Left cardiac atrium (tissue), 4 donors: ENCODE measurements around the gene PPP1R16B. TPM values are rescaled to one million over a fixed set of nuclear protein-coding genes. Genes with fewer than 3 reads are reported as not detected.
"Not testable (repeated sequence)": the region's sequence is repeated elsewhere in the genome, so short reads cannot be mapped to it uniquely, and the experiment has no call there.

Experiments used
- ATAC-seq, 2 donors: fragments of 200-7000 bp; cut with Tn5 transposase; one replicate each; pipeline ENCODE4 v1.9.1; 2020; ENCODE audit warnings: mild to moderate bottlenecking in 2 of 2, moderate library complexity in 2 of 2
- DNase-seq: peaks from one replicate; pipeline ENCODE4 v3.0.0-alpha.2; 2020
- intact Hi-C, 2 donors: fragments of 100-400 bp; cut with DNase I; formaldehyde crosslinking; loops; one replicate each; pipeline versions ENCODE4 v1.14.1 to v1.15.1; 2022 to 2023
- total RNA-seq, 2 donors: library from RNA; stranded (reverse); fragmentation: NEBNext Ultra II Directional; extraction: Animal tissue kit (Norgen Biotek cat#: 25700); gene quantifications; one replicate each; pipeline ENCODE4 v1.2.1, GENCODE V29; 2021
- donor health status: DM: no; HTN: yes; CAD: no.
- donor health status: DM: no; HTN: yes; CAD: no; lungs with severe emphysema.
- donor health status: DM: yes; HTN: yes; CAD: no.
- donor health status: Dilated cardiomyopathy.

Gene PPP1R16B
- total RNA-seq, 2 donors from 2014 or later = 5.4 to 7.7 TPM

GRCh38 chr20:38790200-38791053 is 15.1 kb upstream of the PPP1R16B start:
- ATAC-seq (peak in 1 of 2 donors; percentile 55), DNase-seq (no peak)
- intact Hi-C loops = no loop called here

DNA sequence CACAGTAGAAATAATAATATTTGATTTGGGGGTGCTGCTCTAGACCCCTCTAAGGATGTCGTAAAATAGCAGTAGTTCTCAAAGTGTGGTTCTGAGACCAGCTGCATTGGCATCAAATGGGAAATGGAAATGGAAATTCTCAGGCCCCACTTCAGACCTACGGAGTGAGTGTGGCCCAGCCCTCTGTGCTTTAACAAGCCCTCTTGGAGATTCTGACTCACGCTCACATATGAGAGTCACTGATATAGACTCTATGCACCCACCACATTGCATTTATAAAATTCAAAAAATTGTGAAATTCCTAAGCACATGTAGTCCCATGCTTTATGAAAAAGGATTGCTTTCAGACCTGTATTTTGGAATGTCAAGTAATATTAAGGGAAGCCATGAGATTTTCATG is 14.2 kb upstream of the PPP1R16B start:
- DNase-seq = no peak
- intact Hi-C loops = no loop called here
- no peak for ATAC-seq

GRCh38 chr20:38791940-38792339 is 13.6 kb upstream of the PPP1R16B start:
- intact Hi-C loops = no loop called here
- ATAC-seq (no peak), DNase-seq (no peak)

- DNase-seq, ATAC-seq, intact Hi-C loops: not testable (repeated sequence)
Measured at GRCh38 chr20:38794057-38794456, 11.4 kb upstream of the PPP1R16B start.

GRCh38 chr20:38798266-38798665 is 7.2 kb upstream of the PPP1R16B start:
- DNase-seq = no peak

GRCh38 chr20:38799203-38799602 is 6.3 kb upstream of the PPP1R16B start:
- ATAC-seq (peak; percentile 27 to 39), DNase-seq (no peak)
- intact Hi-C loops = no loop called here

More at GRCh38 chr20:38798266-38798665, 7.2 kb upstream of the PPP1R16B start:
- no peak for ATAC-seq
- intact Hi-C loops = no loop called here

DNA sequence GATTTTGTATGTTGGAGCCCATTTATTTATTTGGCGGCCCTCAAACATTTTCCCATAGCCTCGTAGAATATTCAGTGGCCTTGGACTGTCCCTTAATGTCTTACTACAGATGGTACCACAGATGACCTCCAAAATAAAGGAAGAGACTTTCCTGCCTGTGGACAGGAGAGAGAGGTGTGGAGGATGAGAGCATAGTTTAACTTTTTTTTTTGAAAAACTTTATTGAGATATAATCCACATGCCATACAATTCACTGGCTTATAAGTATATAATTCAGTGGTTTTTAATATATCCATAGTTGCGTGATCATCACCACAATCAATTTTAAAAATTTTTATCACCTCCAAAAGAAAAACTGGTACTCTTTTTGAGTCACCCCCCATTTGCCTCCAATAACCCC is 4.6 kb upstream of the PPP1R16B start:
- no peak for DNase-seq
- intact Hi-C loops = no loop called here
- no peak for ATAC-seq

- intact Hi-C loops = no loop called here
- DNase-seq = no peak
- no peak for ATAC-seq
Measured at GRCh38 chr20:38804221-38804620, 1.3 kb upstream of the PPP1R16B start.

- DNase-seq (no peak), ATAC-seq (peak; percentile 20 to 71)
- intact Hi-C loops = no loop called here
Measured at GRCh38 chr20:38804682-38805501, 605 bp upstream of the PPP1R16B start.

DNA sequence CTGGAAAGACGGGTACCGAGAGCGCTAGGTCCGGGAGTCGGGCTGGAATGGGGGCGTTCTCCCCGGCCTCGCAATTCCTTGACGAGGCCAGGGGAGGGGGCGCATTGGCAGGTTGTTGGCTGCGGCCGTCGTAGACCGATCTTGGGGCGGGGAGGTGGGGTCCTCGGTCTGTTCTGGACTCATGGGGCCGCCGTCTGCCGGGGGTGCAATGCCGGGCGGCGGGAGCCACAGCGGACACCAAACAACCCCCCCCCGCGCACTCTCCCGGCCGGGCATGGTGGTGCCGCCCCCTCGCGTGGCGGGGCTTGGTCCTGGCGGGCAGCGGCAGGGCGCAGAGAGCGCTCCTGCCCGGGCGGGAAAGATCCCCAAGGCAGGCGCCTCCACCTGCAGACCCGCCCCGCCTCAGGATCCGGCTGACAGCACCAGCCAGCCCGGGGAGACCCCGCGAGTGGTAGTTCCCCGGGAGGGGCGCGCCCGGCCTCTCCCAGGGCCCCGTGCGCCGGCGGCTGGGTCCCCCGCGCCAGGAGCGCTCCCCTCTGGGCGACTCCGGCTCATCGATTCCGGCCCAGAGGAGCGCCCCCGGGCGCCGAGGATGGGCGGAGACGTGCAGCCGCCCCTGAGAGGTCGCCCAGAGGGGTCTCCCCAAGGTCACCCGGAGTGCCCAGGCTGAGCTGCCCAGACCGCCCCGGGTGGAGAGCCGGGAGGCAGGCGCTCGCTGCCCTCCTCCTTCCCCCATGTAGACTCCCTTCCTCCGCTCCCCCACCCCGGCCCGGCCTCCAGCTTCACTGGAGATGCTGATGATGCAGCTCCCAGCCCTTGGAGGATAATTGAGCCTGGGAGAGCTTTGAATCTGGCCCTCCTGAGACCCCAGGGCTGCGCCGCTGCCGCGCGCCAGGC is 709 bp downstream of the PPP1R16B start:
- intact Hi-C loops = no loop called here
- DNase-seq (no peak), ATAC-seq (peak; percentile 35 to 66)

DNA sequence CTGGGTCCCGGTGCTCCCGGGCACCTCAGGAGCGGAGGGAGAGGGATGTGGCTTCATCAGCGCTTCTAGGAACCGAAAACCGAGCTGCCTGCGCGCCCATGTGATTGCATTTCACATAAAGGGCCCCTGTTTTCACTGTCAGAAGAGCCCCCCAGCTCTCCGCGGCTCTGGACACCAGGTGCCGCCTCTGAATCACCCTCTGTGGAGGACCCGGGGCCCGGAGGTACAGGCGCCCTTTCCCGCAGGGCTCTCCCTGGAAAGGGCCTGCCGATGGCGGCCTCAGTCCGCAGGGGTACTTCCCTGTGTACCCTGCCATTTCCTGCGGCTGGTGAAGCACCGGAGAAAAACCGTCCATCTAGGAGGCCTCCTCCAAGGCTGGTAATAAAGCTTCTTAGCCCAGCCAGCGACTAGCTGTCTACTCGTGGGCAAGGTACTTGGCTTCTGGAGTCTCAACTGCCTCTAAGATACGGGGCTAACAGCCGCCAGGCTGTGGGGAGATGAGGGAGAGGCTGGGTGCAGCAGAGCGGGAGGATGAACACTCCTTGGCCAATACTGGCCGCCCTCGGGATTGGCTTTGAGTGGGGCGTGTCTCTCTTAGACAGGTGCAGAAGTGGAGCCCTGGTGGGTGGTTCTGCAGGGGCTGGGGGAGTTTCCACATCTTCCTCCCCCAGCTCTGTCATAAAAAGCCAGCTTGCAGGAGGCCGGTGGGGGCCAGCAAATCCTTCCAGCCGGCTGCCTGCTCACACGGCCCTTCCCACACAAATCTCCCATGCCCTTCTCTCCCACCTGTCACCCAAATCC is 1.6 kb downstream of the PPP1R16B start:
- DNase-seq (no peak), ATAC-seq (peak in 1 of 2 donors; percentile 2)
- intact Hi-C loops = no loop called here

DNA sequence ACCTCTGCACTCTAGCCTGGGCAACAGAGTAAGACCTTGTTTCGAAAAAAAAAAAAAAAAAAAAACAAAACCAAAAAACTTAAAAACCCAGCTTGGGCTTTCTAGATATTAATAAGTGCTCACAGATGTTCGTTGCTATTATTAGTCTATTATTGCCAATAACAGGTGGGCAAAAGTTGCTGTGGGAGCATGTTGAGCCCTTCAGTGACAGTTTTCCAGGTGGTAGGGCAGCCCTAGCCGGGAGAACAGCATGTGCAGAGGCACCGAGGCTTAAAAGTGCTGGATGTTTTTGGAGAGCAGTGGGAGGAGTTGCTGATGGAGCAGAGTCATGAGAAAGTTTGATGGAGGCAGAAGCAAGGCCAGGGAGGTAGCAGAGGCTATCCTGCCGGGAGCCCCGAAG is 4.4 kb downstream of the PPP1R16B start:
- no peak for ATAC-seq
- DNase-seq = no peak
- intact Hi-C loops = no loop called here

DNA sequence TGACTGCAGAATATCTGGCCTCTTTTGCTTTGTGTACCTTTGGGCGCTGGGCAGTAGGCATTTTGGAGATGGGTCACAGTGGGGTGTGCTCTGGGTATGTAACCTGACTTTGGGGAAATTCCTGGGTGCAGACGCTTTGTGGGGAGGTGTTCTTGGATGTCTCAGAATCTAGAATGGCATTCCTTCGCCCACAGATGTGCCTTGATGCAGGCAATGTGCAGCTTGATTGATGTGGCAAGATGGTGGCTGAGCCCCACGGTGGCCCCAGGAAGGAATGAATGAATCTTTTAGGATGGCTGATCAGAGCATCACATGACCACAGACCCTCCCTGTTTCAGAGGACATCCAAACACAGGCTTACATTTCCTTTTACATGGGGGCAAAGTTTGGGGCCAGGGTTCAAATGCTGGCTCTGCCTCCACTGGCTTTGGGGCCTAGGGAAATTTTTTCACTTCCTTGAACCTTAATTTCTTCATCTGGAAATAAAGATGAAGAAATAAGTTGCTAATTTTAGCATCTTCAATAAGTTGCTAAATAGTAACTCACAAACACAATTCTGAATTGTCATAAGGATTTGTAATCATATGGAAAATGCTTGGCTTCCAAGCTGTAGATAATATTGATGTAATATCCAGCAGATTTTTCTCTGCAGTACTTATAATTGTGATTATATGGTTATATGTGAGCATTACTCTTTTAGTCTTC is 5.6 kb downstream of the PPP1R16B start:
- ATAC-seq = no peak
- DNase-seq = no peak
- intact Hi-C loops = no loop called here

DNA sequence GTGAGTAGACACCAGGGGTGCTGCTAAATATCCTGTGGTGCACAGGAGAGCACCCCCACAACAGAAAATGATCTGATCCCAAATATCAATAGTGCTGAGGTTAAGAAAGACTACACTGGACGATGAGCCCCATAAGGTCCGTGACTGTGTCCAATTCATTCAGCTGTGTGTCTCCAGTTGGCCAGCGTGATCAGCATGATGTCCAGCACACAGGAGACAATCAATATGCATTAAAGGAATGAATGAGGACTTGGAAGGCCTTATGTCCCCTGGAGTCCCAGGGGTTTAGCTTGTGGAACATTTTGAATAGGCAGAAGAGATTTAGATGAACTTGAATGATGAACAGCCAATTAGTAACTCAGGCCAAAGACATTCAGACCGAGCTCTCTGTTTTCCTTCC is 6.3 kb downstream of the PPP1R16B start:
- ATAC-seq = no peak
- intact Hi-C loops = no loop called here
- no peak for DNase-seq

DNA sequence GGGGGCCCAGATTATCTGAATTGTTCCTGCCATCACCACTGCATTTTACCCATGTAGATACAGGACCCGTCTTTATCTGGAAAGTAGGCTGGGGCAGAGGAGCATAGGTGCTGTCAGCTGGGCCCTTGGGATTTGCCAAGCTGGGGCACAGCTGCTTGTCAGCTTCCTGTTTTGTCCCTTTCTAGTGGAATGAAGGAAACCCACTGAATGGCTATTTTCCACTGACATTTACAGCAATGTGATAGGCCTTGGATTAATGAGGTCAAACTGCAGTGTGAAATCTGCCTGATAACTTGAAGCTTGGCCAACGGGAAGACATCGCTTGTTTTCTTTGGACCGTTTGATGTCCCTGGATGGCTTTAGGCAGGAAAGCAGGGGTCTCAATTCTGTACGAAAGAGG is 6.7 kb downstream of the PPP1R16B start:
- intact Hi-C loops = no loop called here
- peak; percentile 38 to 50 for ATAC-seq

DNA sequence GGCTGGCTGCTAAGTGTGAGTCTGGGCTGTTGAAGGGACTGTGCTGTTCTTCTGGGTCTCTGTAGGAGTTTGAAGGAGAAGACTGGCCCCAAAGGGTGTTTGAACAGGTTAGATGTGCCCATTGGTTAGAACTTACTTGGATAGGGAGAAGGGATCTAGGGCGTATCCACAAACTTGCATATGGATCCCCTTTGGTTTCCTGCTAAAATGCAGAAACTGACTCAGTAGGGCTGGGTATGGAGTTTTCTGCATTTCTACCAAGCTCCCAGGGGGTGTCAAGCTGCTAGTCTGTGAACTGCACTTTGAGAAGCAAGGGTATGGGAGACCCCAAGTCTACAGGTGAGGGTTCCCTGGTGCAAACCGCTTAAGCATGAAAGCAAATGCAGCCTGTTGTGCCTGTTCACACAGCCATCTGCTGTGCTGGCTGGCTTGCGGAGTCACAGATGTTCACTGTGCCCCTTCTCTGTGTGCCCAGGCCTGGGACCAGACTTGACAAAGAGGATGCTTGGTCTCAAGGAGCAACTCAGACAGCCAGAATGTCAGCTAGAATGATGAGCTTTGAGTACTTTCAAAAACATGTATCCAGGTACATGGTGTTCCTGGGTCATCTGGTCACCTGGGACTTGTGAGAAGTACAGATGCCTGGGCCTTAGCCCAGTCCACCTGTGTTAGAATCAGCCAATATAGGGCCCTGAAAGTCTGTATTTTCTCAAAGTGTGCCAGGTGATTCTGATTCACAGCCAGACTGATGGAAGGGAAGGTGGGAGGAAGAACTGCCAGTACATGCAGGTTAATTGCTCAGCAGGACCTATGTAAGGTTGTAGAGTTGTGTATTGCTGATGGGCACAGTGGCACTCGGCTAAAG is 7.4 kb downstream of the PPP1R16B start:
- intact Hi-C loops = no loop called here
- no peak for DNase-seq
- no peak for ATAC-seq

More for the DNA sequence above, 6.7 kb downstream of the PPP1R16B start:
- DNase-seq = no peak

- DNase-seq, ATAC-seq, intact Hi-C loops: not testable (repeated sequence)
Measured at GRCh38 chr20:38813574-38813962, 8.1 kb downstream of the PPP1R16B start.
